ENCODE results near the gene CHD2. TPM values are rescaled to one million over a fixed set of nuclear protein-coding genes. Genes with fewer than 3 reads are reported as not detected.

The CHD2 gene
- total and polyA plus RNA-seq, 2 donors (not counting 3 experiments of a cell fraction or from before 2014, with no cell fraction given) = 53.8 to 97.9 TPM

GRCh38 chr15:92907229-92907628, 7.1 kb downstream of the CHD2 start:
- Histone ChIP-seq H3K9ac (replicated peaks; ENCODE audit: extremely low read depth, insufficient read depth, low read length) (peak overlapping the region; percentile 87), H3K79me2 (ENCODE audit: control insufficient read depth, insufficient read depth, low read length) (peaks cover 95% of the 10 kb centered on the region), H3K4me3 (replicated peaks in 1 of 3; ENCODE audit: insufficient read depth in 1 of 3, low read depth in 1 of 3, low read length in 3 of 3) (peak overlapping the region in 1 of 3 experiments; percentile 42), H3K27me3 (ENCODE audit: control insufficient read depth in 2 of 2, insufficient read depth in 2 of 2, low read length in 2 of 2) (no peaks in the 10 kb centered on the region), H3K27ac (ENCODE audit: insufficient read depth, low read depth, low read length) (peak overlapping the region; percentile 90), H4K20me1 (replicated peaks; ENCODE audit: control insufficient read depth, extremely low read depth, insufficient read depth, low read length) (no peaks in the 10 kb centered on the region), H2AFZ (ENCODE audit: low read depth, low read length) (no peak overlapping the region), H3K9me1 (replicated peaks; ENCODE audit: control insufficient read depth, extremely low read depth, insufficient read depth, low read length) (no peaks in the 10 kb centered on the region), H3K4me1 (ENCODE audit: control insufficient read depth, extremely low read depth, insufficient read depth, low read length) (peaks cover 66% of the 10 kb centered on the region), H3K4me2 (ENCODE audit: insufficient read depth, low read length) (peak overlapping the region; percentile 86), H3K36me3 (ENCODE audit: control insufficient read depth in 2 of 2, extremely low read depth in 1 of 2, insufficient read depth in 2 of 2, low read length in 2 of 2) (no peaks in the 10 kb centered on the region), H3K9me3 (replicated peaks; ENCODE audit: control insufficient read depth, insufficient read depth, low read length) (no peaks in the 10 kb centered on the region)
- intact Hi-C loops (cut with micrococcal nuclease) = loop anchor here (10.0 kb wide), 1 partner anchor 372 kb away; no protein-coding TSS in a partner anchor
- ChIA-PET POLR2A (interaction anchor here (0.8 to 3.5 kb wide), 7 partner anchors 9 to 98 kb away, joined by 3 to 33 read pairs (median 5); no protein-coding TSS in a partner anchor), CTCF (interaction anchor here (1.2 to 4.2 kb wide), 8 partner anchors 7 to 122 kb away, joined by 3 to 39 read pairs (median 16); partner anchors contain the start of gene CHD2)
- FAIRE-seq (no peak), DNase-seq (ENCODE audit: low read depth, low spot score) (peak; percentile 47)
- TF ChIP-seq JUN (IDR thresholded peaks at IDR 0.05; ENCODE audit: borderline replicate concordance, insufficient read depth, insufficient read length, low read depth) (peak; percentile 47), GATA2 (IDR thresholded peaks at IDR 0.05; ENCODE audit: insufficient read depth, insufficient read length, low read depth, low read length) (no peak), POLR2AphosphoS5 (IDR thresholded peaks at IDR 0.05; ENCODE audit: insufficient read depth, low read depth, low read length) (no peak), MAX (IDR thresholded peaks at IDR 0.05; ENCODE audit: insufficient read depth, insufficient read length) (no peak), EZH2 (IDR thresholded peaks at IDR 0.05; ENCODE audit: borderline replicate concordance, low read depth, low read length, severe bottlenecking) (no peak)
- dilution Hi-C loops (cut with MboI; ENCODE audit: extremely low pct_ligation_motif_present, low sequenced_read_pairs) = loop anchor here (25.0 kb wide), 1 partner anchor 95 kb away; no protein-coding TSS in a partner anchor
- no TSS peak for BruUV-seq (replicated peaks)
